Measurements from ENCODE around the gene TXNDC17. TPM values are rescaled to one million over a fixed set of nuclear protein-coding genes. Genes with fewer than 3 reads are reported as not detected.
A peak's percentile ranks its signal among the peaks of the same experiment; 100 is the strongest.

TXNDC17 gene
- total RNA-seq, 8 experiments from 2014 or later = 70.5 to 168 (median 94.7) TPM

GRCh38 chr17:6668727-6669425 lies 28.0 kb downstream of the TXNDC17 start:
- 40 to 85% (median 64%) methylated on average over 2 to 9 of the region's 14 CpGs; no CpG with 5 or more reads in 2 of the 10 experiments for WGBS, 10 experiments
- Histone ChIP-seq H3K4me1 (replicated peaks in 1 of 2) (no peaks in the 10 kb centered on the region), H3K27ac (no peak overlapping the region), H3K4me3 (no peak overlapping the region)
- in situ Hi-C loops (cut with MboI; ENCODE audit: low pct_unique_long_range_greater_than_20kb in 2 of 9, low sequenced_read_pairs in 9 of 9, unreplicated experiment in 9 of 9) = loop anchor here in 5 of 9 experiments (10.0 to 25.0 kb wide), 5 partner anchors 96 to 343 kb away; partner anchors contain the start of genes BCL6B (in 2 of the 5), RNASEK (in 2 of the 5) and TEKT1 (in 1 of the 5)
- no peak for ATAC-seq (replicated peaks in 6 of 8)

DNA sequence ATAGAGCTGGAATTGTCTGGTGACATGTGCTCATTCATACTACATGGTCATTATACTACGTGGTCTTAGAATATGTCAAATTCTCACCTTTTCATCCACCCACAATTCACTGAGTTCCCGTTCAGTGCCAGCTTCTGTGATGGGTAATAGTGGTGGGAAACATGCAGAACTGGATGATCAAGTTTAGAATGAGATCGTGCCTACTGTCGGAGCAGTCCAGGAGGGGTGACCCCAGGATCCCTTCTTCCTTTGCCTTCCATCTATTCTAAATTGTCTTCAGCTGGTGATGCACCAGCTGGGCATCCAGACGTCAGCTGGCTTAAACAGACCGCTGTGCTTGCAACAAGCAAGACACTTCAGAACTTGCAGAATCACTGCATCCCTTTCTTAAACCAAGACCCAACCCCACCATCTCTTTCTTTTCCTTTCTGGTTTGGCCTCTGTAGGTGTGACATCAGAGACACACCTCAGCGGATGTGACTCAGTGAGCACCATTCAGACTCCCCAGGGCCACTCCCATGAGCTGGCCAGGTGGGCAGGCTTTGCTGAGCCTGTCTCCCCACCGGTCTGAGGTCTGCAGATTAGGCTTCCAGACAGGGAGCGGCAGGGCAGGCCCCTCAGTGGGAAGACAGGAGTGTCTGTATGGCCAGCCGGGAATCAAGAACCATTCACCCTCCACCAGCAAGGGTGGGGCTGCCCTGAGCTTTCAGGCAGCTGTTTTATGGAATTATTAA lies 28.8 kb downstream of the TXNDC17 start:
- no peak overlapping the region for H3K27ac ChIP-seq
- H3K4me3 ChIP-seq = no peak overlapping the region
- 10 to 88% (median 76%) methylated on average over 2 to 9 of the region's 10 CpGs; no CpG with 5 or more reads in 3 of the 10 experiments for WGBS, 10 experiments
- in situ Hi-C loops (cut with MboI; ENCODE audit: low pct_unique_long_range_greater_than_20kb in 2 of 9, low sequenced_read_pairs in 9 of 9, unreplicated experiment in 9 of 9) = loop anchor here in 5 of 9 experiments (10.0 to 25.0 kb wide), 5 partner anchors 95 to 343 kb away; partner anchors contain the start of genes BCL6B (in 2 of the 5), RNASEK (in 2 of the 5) and TEKT1 (in 1 of the 5)
- H3K4me1 ChIP-seq (replicated peaks in 1 of 2) = no peaks in the 10 kb centered on the region
- ATAC-seq (replicated peaks in 6 of 8) = no peak

DNA sequence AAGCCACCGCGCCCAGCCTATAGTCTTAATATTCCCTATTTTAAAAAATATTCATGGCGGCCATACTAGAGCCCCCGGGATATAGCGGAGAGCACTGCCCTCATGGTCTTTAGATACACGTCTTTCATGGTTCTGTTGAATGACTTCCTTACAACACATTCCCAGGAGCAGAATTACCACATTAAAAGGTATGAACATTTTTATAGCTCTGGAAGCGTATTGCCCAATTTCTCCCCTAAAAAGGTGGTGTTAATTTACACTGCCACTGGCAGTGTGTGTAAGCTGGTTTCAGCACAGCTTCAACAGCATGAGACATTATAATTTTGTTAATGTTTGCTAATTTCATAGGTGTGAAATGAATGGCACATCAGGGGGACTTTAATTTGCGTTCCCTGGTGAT lies 29.7 kb downstream of the TXNDC17 start:
- WGBS, 10 experiments = 80 to 100% (median 89%) methylated on average over 1 to 6 of the region's 8 CpGs; no CpG with 5 or more reads in 3 of the 10 experiments
- in situ Hi-C loops (cut with MboI; ENCODE audit: low pct_unique_long_range_greater_than_20kb in 2 of 9, low sequenced_read_pairs in 9 of 9, unreplicated experiment in 9 of 9) = loop anchor here in 3 of 9 experiments (25.0 kb wide), 2 partner anchors 167 to 342 kb away; partner anchors contain the start of genes BCL6B (in 2 of the 3), RNASEK (in 2 of the 3) and TEKT1 (in 1 of the 3)

GRCh38 chr17:6670999-6671398 lies 30.1 kb downstream of the TXNDC17 start:
- Histone ChIP-seq H3K4me1 (replicated peaks in 1 of 2) (no peaks in the 10 kb centered on the region), H3K27ac (no peak overlapping the region), H3K4me3 (no peak overlapping the region)
- 71 to 100% (median 83%) methylated on average over 1 to 5 of the region's 6 CpGs; no CpG with 5 or more reads in 4 of the 10 experiments for WGBS, 10 experiments
- in situ Hi-C loops (cut with MboI; ENCODE audit: low pct_unique_long_range_greater_than_20kb in 2 of 9, low sequenced_read_pairs in 9 of 9, unreplicated experiment in 9 of 9) = loop anchor here in 3 of 9 experiments (25.0 kb wide), 2 partner anchors 166 to 341 kb away; partner anchors contain the start of genes BCL6B (in 2 of the 3), RNASEK (in 2 of the 3) and TEKT1 (in 1 of the 3)
- ATAC-seq (replicated peaks in 6 of 8) = no peak

More for the DNA sequence above, 29.7 kb downstream of the TXNDC17 start:
- Histone ChIP-seq H3K4me3 (no peak overlapping the region), H3K27ac (no peak overlapping the region), H3K4me1 (replicated peaks in 1 of 2) (no peaks in the 10 kb centered on the region)
- ATAC-seq (replicated peaks in 6 of 8) = no peak

DNA sequence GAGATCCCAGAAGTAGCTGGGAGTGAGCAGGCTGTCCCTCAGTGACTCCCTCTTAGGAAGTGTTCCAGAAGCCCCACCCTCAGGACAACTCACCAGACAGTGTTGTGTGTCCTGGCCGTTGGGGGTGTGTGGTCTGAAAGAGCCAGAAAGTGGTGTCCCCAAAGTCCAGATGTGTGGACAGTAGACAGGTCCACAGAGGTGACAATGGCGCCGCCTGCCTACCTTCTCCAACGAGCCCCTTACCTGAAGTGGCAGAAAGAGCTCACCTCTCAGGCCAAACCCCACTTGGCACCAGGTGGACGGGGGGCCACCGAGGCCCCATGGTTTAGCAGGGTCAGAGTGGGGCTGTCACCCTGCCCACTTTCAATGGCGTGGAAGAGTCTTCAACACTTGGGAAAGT lies 30.6 kb downstream of the TXNDC17 start:
- no peak overlapping the region for H3K4me3 ChIP-seq
- H3K4me1 ChIP-seq (replicated peaks in 1 of 2) = no peaks in the 10 kb centered on the region
- in situ Hi-C loops (cut with MboI; ENCODE audit: low pct_unique_long_range_greater_than_20kb in 2 of 9, low sequenced_read_pairs in 9 of 9, unreplicated experiment in 9 of 9) = loop anchor here in 3 of 9 experiments (25.0 kb wide), 2 partner anchors 166 to 341 kb away; partner anchors contain the start of genes BCL6B (in 2 of the 3), RNASEK (in 2 of the 3) and TEKT1 (in 1 of the 3)
- WGBS, 10 experiments = 60 to 93% (median 71%) methylated on average over 1 to 5 of the region's 7 CpGs; no CpG with 5 or more reads in 5 of the 10 experiments
- ATAC-seq (replicated peaks in 6 of 8) = peak in 2 of 8 experiments; percentile 26 to 39
- H3K27ac ChIP-seq = no peak overlapping the region

DNA sequence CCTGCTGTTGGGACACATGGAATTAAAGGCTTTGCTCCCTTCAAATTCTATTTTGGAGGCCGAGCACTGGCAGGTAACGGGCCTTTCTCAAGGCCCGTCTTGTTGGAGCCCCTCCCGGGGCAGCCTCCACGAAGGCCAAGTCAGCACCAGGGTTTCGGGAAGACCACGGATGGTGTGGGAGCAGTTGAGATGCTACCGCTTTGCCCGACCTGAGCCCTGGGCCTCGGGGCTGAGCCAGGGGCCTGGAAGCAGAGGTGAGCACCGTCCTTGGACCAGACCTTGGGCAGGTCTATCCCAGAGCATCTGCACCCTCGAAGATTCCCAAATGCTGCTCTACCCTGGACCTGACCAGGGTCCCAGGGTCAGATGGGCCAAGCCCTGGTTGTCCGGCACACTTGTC lies 33.7 kb downstream of the TXNDC17 start:
- Histone ChIP-seq H3K4me1 (replicated peaks in 1 of 2) (no peaks in the 10 kb centered on the region), H3K27ac (no peak overlapping the region), H3K4me3 (no peak overlapping the region)
- in situ Hi-C loops (cut with MboI; ENCODE audit: low pct_unique_long_range_greater_than_20kb in 2 of 9, low sequenced_read_pairs in 9 of 9, unreplicated experiment in 9 of 9) = loop anchor here in 3 of 9 experiments (25.0 kb wide), 2 partner anchors 163 to 338 kb away; partner anchors contain the start of genes BCL6B (in 2 of the 3), RNASEK (in 2 of the 3) and TEKT1 (in 1 of the 3)
- WGBS, 10 experiments = 60 to 100% (median 84%) methylated on average over 1 to 4 of the region's 13 CpGs; no CpG with 5 or more reads in 4 of the 10 experiments
- no peak for ATAC-seq (replicated peaks in 6 of 8)

DNA sequence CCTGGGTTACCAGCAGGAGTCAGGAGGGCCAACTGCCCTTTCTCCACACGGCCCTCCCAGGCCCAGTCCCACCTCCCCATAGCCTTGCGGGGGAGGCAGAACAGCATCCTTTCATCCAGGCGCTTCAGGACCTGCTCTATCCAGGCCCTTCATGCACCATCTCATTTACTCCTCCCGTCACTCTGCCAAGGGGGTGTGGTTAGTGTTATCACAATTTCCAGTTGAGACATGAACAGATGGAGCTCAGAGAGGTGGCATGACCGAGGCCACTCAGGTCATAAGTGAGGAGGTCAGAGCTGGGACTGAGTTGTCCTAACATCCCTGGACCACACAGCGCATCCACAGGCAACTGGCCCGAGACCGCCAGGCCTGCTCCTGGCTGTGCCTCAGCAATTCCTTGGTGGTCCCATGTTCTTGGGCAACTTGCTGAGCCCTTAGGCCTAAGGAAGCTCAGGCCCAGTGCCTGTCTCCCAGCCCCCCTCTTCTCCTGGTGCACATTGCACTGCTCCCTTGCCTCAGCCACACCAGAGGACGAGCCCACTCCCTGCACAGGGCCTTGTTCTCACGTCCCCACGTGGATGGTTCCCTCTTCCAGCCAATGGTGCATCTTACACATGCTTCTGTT lies 34.5 kb downstream of the TXNDC17 start:
- no peaks in the 10 kb centered on the region for H3K4me1 ChIP-seq (replicated peaks in 1 of 2)
- no peak overlapping the region for H3K27ac ChIP-seq
- no peak for ATAC-seq (replicated peaks in 6 of 8)
- 35 to 91% (median 66%) methylated on average over 1 to 7 of the region's 11 CpGs; no CpG with 5 or more reads in 2 of the 10 experiments for WGBS, 10 experiments
- H3K4me3 ChIP-seq = no peak overlapping the region
- in situ Hi-C loops (cut with MboI; ENCODE audit: low pct_unique_long_range_greater_than_20kb in 2 of 9, low sequenced_read_pairs in 9 of 9, unreplicated experiment in 9 of 9) = no loop called here

DNA sequence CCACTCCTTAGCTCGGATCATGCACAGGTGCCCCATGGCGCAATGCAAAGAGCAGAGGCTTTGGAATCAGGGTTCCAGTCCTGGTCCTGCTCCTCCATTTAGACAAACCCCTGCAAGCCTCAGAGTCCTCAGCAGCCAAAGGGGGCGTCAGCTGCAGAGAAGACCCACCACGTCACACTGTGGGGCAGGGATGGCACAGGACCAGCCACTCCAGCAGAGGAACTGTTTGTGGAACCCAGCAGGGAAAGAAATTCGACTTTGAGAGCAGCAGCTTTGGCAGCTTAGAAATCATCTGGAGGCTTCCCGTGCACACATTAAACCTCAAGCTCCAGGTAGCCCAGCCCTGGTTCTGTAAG lies 35.9 kb downstream of the TXNDC17 start:
- Histone ChIP-seq H3K4me1 (replicated peaks in 1 of 2) (no peaks in the 10 kb centered on the region), H3K27ac (no peak overlapping the region), H3K4me3 (no peak overlapping the region)
- in situ Hi-C loops (cut with MboI; ENCODE audit: low pct_unique_long_range_greater_than_20kb in 2 of 9, low sequenced_read_pairs in 9 of 9, unreplicated experiment in 9 of 9) = no loop called here
- WGBS, 10 experiments = 28 to 67% (median 61%) methylated on average over 1 to 4 of the region's 6 CpGs; no CpG with 5 or more reads in 7 of the 10 experiments
- no peak for ATAC-seq (replicated peaks in 6 of 8)

GRCh38 chr17:6677158-6677831 lies 36.4 kb downstream of the TXNDC17 start:
- WGBS, 10 experiments = 0 to 86% (median 73%) methylated on average over 1 to 7 of the region's 16 CpGs; no CpG with 5 or more reads in 4 of the 10 experiments
- ATAC-seq (replicated peaks in 6 of 8) = peak in 3 of 8 experiments; percentile 16 to 42 (median 31)
- Histone ChIP-seq H3K27ac (no peak overlapping the region), H3K4me3 (no peak overlapping the region), H3K4me1 (replicated peaks in 1 of 2) (no peaks in the 10 kb centered on the region)
- in situ Hi-C loops (cut with MboI; ENCODE audit: low pct_unique_long_range_greater_than_20kb in 2 of 9, low sequenced_read_pairs in 9 of 9, unreplicated experiment in 9 of 9) = no loop called here

- Histone ChIP-seq H3K4me3 (no peak overlapping the region), H3K4me1 (replicated peaks in 1 of 2) (no peaks in the 10 kb centered on the region), H3K27ac (no peak overlapping the region)
- ATAC-seq (replicated peaks in 6 of 8) = no peak
- WGBS, 10 experiments = 14 to 89% (median 67%) methylated on average over 1 to 5 of the region's 7 CpGs; no CpG with 5 or more reads in 3 of the 10 experiments
- in situ Hi-C loops (cut with MboI; ENCODE audit: low pct_unique_long_range_greater_than_20kb in 2 of 9, low sequenced_read_pairs in 9 of 9, unreplicated experiment in 9 of 9) = no loop called here
Measured at GRCh38 chr17:6677946-6678345, 37.1 kb downstream of the TXNDC17 start.

- in situ Hi-C loops (cut with MboI; ENCODE audit: low pct_unique_long_range_greater_than_20kb in 2 of 9, low sequenced_read_pairs in 9 of 9, unreplicated experiment in 9 of 9) = no loop called here
- 0 to 83% (median 51%) methylated on average over 1 to 6 of the region's 6 CpGs; no CpG with 5 or more reads in 1 of the 10 experiments for WGBS, 10 experiments
- no peak overlapping the region for H3K27ac ChIP-seq
- ATAC-seq (replicated peaks in 6 of 8) = peak in 2 of 8 experiments; percentile 22 to 31
- H3K4me1 ChIP-seq (replicated peaks in 1 of 2) = no peaks in the 10 kb centered on the region
- no peak overlapping the region for H3K4me3 ChIP-seq
Measured at GRCh38 chr17:6679241-6679640, 38.4 kb downstream of the TXNDC17 start.

GRCh38 chr17:6681176-6681575 lies 40.3 kb downstream of the TXNDC17 start:
- Histone ChIP-seq H3K4me1 (replicated peaks in 1 of 2) (no peaks in the 10 kb centered on the region), H3K4me3 (no peak overlapping the region), H3K27ac (no peak overlapping the region)
- no peak for ATAC-seq (replicated peaks in 6 of 8)
- 20 to 100% (median 66%) methylated on average over 1 to 4 of the region's 4 CpGs; no CpG with 5 or more reads in 1 of the 10 experiments for WGBS, 10 experiments
- in situ Hi-C loops (cut with MboI; ENCODE audit: low pct_unique_long_range_greater_than_20kb in 2 of 9, low sequenced_read_pairs in 9 of 9, unreplicated experiment in 9 of 9) = no loop called here
